GM18868 (cell line): ENCODE data around the gene TMEM200B.
"Not testable (repeated sequence)": the region's sequence is repeated elsewhere in the genome, so short reads cannot be mapped to it uniquely, and the experiment has no call there.

Experiments
- ATAC-seq: cut with Tn5 transposase; IDR thresholded peaks from one replicate; pipeline ENCODE4 v1.9.1; 2021; ENCODE audit warnings: mild to moderate bottlenecking, moderate library complexity; ENCODE audit not compliant: unreplicated experiment

TMEM200B gene

DNA sequence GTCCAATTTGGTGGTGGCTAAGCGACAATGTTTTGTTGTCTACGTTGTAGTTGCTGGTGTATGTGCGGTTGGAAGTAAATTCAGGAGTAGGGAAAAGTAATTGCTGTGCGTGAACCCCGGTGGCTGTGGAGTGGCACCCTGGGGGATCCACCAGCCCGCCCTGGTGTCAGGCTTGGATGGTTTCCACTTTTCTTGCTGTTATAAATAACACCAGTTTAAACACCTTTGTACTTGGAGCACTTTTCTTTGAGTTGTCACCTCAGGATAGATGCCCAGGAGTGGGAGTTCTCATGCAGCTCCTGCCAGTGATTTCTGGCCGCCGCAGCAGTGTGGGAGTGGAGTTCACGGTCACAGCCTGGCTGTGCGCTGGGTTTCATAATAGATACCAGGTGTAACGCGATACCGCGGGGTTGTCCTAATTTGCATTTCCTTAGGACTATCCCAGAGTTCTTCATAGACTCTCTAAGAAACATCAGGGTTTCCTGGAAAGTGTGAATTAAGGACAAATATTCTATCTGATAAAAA is 12.8 kb upstream of the TMEM200B start:
- no peak for ATAC-seq

DNA sequence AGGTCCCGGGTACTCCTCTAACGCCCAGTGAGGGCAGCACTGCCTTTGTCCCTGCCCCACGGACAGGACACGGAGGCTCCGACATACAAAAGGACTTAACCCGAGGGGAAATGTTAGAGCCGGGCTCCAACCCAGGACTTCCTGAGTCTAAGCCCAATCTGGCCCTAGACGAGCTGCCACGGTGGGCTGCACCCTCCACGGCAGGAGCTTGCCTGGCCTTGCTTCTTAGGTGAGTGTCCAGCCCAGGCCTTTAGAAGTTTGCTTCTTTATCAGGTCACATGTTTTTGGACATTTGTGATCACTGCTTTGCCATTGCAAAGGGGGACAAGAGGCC is 11.0 kb upstream of the TMEM200B start:
- ATAC-seq, result no peak

- ATAC-seq, result no peak
Observed at GRCh38 chr1:29133861-29134694, 10.4 kb upstream of the TMEM200B start.

GRCh38 chr1:29131056-29131455 is 7.4 kb upstream of the TMEM200B start:
- not testable (repeated sequence) for ATAC-seq

DNA sequence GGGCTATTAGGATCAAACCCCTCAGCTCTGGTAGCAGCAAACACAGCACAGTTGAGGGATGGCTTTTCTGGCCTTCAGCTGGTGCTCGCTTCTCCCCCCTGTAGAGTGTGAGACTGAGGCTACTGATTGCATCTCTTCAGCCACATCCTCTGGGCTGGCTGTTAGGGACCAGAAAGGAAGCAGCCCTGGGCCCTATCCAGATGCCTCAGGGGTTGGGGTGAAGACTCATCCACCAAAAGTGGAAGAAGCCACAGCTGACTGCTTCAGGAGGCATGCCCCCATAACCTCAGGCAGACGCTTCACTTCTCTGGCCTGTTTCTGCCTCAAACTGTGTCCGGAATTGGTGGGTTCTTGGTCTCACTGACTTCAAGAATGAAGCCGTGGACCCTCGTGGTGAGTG is 6.2 kb upstream of the TMEM200B start:
- no peak for ATAC-seq

DNA sequence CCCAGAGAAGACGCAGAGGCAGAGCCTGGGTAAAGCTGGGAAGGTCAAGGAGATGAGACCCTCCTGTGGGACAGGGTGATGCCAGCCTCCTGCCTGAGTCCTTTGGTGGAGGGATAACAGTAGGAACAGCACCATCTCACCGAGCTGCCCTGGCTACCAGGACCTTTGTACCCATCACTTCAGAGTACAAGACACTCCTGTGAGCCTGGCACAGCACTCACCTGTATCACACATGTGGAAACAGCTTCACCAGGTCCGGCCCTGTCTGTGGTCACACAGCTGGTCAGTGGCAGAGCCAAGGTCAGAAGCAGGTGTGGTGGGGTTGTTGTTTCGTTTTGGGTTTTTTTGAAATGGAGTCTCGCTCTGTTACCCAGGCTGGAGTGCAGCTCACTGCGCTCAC is 5.0 kb upstream of the TMEM200B start:
- no peak for ATAC-seq

DNA sequence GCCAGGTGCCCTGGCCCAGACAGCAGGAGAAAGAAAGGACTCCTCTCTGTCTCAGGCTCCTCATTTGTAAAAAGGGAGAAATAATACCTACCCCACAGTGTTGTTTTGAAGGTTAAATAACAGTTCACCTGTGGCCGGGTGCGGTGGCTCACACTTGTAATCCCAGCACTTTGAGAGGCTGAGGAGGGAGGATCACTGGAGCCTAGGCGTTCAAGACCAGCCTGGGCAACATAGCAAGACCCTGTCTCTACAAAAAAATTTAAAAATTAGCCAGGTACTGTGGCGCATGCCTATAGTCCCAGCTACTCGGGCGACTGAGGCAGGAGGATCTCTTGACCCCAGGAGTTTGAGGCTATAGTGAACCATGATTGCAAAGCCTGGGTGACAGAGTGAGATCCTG is 2.5 kb upstream of the TMEM200B start:
- ATAC-seq, result no peak

- no peak for ATAC-seq
Observed at GRCh38 chr1:29125788-29126187, 2.1 kb upstream of the TMEM200B start.

GRCh38 chr1:29125237-29125641 is 1.5 kb upstream of the TMEM200B start:
- ATAC-seq, result no peak

DNA sequence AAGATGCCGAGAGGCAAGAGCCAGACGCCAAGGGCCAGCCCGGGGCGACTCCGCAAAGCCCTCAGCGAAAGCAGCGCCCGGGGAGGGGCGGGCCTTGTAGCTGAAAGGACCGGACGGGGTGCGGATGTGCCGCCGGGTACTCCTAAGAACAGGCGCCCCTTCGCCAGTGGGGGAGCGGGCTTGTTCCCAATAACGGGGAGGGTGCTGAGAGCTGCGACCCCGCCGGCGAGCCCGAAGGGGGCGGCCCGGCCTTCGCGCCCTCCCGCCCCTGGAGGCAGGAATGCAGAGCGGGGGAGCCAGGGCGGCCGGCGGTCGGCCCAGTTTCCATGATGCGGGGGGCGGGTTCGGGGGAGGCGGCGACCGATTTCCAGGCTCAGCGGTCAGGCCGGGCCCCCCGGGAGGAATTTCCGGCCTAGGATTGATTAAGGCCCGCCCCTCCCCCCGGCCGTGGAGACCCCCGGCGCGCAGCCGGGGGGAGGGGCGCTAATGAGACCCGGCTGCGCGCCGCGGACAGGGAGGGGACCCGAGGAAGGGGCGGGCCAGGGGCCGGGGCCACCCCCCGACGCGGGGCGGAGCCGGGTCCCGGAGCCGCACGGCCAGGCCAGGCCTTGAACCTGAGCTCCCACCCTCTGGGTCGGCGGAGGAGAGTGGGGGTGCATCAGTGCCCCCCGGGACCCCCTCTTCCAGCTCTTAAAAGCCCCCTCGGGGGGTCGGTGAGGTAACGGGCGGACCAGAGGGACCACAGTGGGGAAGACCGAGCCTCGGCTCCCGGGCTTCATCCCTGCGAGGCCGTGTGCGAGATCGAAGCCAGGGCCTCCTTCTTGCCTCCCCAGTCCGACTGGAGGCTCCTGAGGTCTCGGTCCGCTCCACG is 898 bp upstream of the TMEM200B start:
- ATAC-seq, result no peak

- ATAC-seq, result no peak
Observed at GRCh38 chr1:29123053-29123886, 433 bp downstream of the TMEM200B start.

DNA sequence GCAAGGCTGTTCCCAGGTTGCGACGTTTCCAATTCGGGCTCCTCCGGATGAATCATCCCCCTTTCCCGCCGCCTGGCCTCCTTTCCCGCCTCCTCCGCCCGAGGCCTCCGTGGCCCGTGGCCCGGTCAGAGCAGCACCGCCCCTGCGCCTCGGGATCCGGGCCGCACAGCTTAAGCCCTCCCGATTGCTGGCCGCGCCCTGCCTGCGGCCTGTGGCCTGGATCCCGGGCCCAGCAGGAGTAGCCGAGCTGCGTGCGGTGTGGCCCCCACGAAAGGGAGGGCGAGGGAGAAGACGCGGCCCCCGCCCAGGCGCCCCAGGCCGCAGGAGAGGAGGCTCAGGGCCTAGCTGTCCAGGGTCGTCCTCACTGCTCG is 1.0 kb downstream of the TMEM200B start:
- no peak for ATAC-seq

DNA sequence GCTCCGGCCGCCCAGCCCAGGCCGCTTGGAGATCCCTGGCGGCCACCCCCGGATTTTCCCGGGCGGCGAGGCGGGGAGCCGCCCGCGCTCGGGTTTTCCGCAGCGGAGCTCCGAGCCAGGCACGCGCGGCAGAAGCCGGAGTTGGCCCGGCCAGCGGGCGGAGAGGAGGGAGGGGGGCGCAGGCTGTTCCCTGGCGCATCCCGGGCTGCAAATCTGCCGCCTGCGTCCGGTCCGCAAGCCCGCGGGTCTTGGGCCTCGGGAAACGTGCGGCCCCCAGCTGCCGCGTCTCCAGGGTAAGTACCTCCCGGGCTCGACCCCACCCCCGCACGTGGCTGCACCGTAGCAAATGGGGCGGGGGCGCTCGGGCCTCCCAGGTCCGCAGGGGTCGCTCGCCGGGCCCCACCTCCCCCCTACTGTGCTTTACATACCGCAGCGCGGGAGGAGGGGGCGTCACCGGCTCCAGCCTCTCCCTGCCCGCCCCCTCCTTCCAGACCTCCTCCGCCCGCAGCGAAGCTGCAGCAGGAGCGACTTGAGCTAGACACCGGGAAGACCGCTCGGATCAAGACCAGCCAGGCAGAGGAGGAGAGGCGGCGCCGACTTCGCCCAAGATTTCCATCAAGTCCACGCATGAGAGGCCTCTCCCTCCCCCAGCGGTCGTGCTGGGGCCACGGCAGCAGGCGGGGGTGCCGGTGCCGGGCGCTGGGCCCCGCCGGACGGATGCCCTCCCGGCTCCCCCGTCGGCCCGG is 1.6 kb downstream of the TMEM200B start:
- ATAC-seq, result no peak

DNA sequence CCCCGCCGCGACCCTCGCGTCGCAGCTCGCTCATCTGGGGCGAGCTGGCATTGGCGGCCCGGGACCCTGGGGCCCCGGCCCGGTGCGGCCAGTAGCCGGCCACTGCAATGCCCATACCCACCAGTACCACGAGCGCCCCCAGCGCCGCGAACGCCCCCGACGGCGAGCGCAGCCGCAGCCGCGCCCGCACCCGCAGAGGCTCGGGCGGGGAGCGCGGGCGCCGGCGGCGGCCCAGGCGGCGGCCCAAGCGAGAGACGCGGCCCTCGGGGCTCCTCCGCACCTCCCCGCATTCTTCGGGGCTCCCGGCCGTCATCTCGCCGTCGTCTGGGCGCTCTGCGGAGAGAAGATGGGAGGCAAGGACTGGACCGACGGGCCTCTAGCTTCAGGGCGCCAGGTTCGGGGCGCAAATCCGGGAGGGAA is 2.2 kb downstream of the TMEM200B start:
- no peak for ATAC-seq

DNA sequence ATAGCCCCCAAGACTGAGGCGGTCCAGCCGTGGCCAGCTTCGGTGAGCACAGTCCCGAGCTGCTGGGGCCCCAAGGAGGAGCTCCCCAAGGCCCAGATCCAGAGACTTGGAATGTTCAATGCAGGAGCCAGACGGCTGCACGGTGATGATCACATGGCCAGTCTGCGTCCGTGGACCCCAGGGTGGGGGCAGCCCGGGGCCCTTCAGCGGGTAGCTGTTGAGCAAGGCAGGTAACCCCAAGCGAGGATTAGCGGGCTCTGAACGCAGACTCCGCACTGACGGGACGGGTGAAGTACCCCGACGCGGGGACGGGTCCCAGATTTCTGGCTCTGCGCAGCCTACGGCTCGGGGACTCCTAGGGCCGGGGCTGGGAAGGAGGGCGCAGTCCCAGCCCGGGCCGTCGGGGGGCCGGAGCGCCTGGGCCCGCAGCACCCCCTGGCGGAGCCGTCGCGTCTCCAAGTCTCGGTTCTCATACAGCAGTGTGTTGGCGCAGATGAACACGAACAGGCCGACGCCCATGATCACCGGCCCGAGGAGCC is 2.7 kb downstream of the TMEM200B start:
- no peak for ATAC-seq

GRCh38 chr1:29120367-29120766 is 3.3 kb downstream of the TMEM200B start:
- ATAC-seq, result no peak

DNA sequence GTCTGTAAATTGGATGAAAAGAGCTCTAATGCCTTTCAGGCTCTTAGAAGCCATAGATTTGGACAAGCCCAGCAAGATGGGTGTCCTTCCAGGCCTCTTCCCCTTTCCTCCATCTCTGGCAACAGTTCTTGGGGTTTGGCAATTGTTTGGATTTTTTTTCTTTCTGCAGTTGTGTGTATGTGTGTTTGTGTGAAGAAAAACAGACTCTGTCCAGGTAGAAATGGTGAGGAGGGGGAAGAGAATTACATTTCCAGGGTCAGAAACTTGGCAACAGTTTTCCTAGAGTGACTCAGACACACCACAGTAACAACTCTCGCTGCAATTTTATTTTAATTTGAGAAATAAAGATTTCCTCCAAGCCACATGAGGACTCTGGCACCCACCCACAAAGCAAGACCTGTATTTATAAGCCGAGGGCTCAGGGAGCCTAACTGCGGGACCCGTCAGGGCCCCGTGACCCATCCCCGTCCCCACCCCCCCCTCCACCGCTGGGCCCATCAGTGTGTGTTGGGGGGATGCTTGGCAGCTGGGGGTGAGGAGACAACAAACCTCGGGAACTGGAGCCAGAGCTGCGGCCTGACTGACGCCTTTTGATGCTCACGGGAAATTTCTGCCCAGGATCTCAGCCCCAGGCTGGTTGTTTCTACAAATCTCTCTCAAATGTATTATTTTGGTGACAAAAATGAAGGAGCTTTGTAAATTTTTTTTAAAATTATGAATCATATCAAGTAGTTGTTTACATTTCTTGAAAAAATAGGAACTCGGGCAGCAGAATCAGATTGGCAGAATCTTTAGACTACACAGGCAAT is 4.4 kb downstream of the TMEM200B start:
- ATAC-seq, result no peak

DNA sequence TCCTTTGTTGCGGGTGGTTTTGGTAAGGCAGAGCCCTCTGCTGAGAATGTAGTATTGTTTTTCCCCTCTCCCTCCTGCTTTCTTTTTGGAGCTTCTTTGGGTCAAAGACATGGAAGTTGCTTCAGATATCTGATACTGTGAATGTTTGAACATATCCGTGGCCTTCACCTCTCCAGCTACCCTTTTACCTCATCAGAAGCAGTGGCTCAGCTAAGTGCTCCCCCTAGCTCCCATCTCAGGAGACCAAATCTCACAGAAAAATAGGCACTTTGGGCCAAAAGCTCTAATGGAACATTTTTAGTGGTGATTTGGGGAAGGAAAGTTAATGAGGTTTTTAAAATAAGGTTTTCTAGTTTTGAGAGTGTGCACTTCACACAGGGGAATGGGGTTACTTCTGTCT is 6.3 kb downstream of the TMEM200B start:
- ATAC-seq, result no peak

GRCh38 chr1:29114654-29115053 is 9.0 kb downstream of the TMEM200B start:
- no peak for ATAC-seq
